ENCODE results near the gene MYO9B. TPM values are rescaled to one million over a fixed set of nuclear protein-coding genes. Genes with fewer than 3 reads are reported as not detected.
A peak's percentile ranks its signal among the peaks of the same experiment; 100 is the strongest.

Gene MYO9B
- total and polyA plus RNA-seq, 2 of the 13 experiments (the other 11 are each of a cell fraction or from before 2014, with no cell fraction given): 18.0 to 18.3 TPM

DNA sequence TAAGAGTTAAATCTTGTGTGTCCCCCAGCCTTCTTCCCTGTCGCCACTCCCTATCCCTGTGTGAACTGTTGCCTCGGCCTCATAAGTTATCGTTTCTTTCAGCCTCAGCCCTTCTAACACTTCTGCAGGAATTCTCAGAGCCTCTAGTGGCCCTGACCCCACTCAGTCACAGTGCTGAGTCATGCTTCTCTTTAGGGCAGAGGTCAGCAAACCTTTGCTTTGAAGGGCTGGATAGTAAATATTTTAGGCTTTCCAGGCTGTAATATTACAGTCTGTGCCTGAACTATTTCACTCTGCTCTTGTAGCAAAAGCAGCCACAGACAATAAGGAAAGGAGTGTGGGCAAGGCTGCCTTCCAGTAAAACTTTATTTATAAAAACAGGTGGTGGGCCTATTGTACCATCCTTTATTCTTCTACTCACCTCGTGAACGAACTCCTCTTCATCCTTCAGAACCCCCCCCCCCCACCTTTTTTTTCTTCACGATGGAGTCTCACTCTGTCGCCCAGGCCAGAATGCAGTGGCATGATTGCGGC lies 22.1 kb downstream of the MYO9B start (continued):
- peak; percentile 50; the same call in 1 of the 2 replicates for TF ChIP-seq ZBTB40 (IDR thresholded peaks at IDR 0.05)
- TF ChIP-seq ZBTB40 (CRISPR knock-in tag; IDR thresholded peaks at IDR 0.05): peak; percentile 97
- TF ChIP-seq SNAI1 (CRISPR knock-in tag; IDR thresholded peaks at IDR 0.05; ENCODE audit: borderline replicate concordance): no peak
- TF ChIP-seq ZBTB20 (CRISPR knock-in tag; IDR thresholded peaks at IDR 0.05; ENCODE audit: borderline replicate concordance, low read depth): 0 out of 2 replicates have a peak, but pooled peaks have one; percentile 33
- TF ChIP-seq HOXA7 (CRISPR knock-in tag; IDR thresholded peaks at IDR 0.05): no peak
- TF ChIP-seq CSRNP2 (CRISPR knock-in tag; conservative IDR thresholded peaks at IDR 0.05; ENCODE audit: low read depth): no peak
- TF ChIP-seq, protein P1, sequence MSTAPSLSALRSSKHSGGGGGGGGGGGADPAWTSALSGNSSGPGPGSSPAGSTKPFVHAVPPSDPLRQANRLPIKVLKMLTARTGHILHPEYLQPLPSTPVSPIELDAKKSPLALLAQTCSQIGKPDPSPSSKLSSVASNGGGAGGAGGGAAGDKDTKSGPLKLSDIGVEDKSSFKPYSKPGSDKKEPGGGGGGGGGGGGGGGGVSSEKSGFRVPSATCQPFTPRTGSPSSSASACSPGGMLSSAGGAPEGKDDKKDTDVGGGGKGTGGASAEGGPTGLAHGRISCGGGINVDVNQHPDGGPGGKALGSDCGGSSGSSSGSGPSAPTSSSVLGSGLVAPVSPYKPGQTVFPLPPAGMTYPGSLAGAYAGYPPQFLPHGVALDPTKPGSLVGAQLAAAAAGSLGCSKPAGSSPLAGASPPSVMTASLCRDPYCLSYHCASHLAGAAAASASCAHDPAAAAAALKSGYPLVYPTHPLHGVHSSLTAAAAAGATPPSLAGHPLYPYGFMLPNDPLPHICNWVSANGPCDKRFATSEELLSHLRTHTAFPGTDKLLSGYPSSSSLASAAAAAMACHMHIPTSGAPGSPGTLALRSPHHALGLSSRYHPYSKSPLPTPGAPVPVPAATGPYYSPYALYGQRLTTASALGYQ (CRISPR knock-in tag; IDR thresholded peaks at IDR 0.05): no peak
- TF ChIP-seq ZBED4 (CRISPR knock-in tag; IDR thresholded peaks at IDR 0.05; ENCODE audit: borderline replicate concordance): 0 out of 2 replicates have a peak, but pooled peaks have one; percentile 26
- no peak for TF ChIP-seq SMYD3 (CRISPR knock-in tag; IDR thresholded peaks at IDR 0.05)
- peak; percentile 80; the same call in 1 of the 2 replicates for TF ChIP-seq JUND (CRISPR knock-in tag; IDR thresholded peaks at IDR 0.05)
- peak; percentile 63; the same call in 1 of the 2 replicates for TF ChIP-seq GFI1 (CRISPR knock-in tag; IDR thresholded peaks at IDR 0.05; ENCODE audit: borderline replicate concordance)
- TF ChIP-seq SIX4 (CRISPR knock-in tag; IDR thresholded peaks at IDR 0.05): no peak
- no peak for TF ChIP-seq HOXA5 (CRISPR knock-in tag; IDR thresholded peaks at IDR 0.05)
